Activated T-helper 9 cell treated with anti-CD3 and anti-CD28 coated beads, Interleukin-2, amount 50 U/mL, for 16 hours (primary cell): ENCODE measurements around the gene SIN3A.
"Not testable (repeated sequence)": the region's sequence is repeated elsewhere in the genome, so short reads cannot be mapped to it uniquely, and the experiment has no call there.

Experiments used
- DNase-seq: peaks from one replicate; pipeline ENCODE4 v3.0.0-alpha.2; 2020; ENCODE audit warnings: low read depth

SIN3A gene

GRCh38 chr15:75450307-75451201 lies 936 bp downstream of the SIN3A start:
- peak; percentile 95 for DNase-seq

- no peak for DNase-seq
Measured at GRCh38 chr15:75449585-75450306, 1.7 kb downstream of the SIN3A start.

DNA sequence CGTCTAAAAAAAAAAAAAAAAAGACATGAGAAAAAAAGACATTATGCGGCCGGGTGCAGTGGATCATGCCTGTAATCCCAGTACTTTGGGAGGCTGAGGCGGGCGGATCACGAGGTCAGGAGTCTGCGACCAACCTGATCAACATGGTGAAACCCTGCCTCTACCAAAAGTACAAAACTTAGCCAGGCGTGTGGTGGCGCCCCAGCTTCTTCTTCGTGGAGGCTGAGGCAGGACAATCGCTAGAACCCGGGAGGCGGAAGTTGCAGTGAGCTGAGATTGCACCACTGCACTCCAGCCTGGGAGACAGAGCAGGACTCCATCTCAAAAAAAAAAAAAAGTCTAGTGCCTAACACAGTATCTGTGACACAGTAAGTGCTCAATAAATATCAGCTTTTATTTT lies 3.3 kb downstream of the SIN3A start:
- not testable (repeated sequence) for DNase-seq

- no peak for DNase-seq
Measured at GRCh38 chr15:75446151-75446550, 5.3 kb downstream of the SIN3A start.

GRCh38 chr15:75445324-75445723 lies 6.2 kb downstream of the SIN3A start:
- not testable (repeated sequence) for DNase-seq

DNA sequence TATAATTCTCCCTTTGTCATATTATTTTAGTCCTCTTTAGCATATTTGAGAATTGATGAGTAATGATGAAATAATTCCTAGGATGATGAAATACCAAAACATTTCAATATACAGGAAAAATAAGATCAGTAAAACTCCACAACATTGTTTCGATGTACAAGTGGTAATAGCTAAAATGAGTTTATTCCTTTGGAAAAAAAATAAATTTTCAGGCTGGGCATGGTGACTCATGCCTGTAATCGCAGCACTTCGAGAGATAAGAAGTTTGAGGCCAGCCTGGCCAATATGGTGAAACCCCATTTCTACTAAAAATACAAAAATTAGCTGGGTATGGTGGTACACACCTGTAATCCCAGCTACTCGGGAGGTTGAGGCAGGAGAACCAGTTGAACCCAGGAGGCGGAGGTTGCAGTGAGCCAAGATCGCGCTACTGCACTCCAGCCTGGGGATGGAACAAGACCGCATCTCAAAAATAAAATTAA lies 7.5 kb downstream of the SIN3A start:
- DNase-seq, result not testable (repeated sequence)

DNA sequence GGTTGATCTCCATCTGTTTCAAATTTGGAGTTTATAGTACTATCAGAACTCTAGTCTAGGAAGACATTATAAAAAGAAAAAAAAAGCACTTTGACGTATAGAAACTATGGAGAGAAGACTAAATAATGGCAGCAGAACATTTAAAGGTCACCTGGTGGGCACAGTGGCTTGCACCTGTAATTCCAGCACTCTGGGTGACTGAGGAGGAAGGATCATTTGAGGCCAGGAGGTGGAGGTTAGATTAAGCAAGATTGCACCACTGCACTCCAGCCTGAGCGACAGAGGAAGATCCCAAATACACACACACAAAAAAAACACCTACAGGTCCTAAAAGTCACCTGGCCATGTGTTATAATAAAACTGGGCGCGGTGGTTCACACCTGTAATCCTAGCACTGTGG lies 13.8 kb downstream of the SIN3A start:
- DNase-seq, result no peak

DNA sequence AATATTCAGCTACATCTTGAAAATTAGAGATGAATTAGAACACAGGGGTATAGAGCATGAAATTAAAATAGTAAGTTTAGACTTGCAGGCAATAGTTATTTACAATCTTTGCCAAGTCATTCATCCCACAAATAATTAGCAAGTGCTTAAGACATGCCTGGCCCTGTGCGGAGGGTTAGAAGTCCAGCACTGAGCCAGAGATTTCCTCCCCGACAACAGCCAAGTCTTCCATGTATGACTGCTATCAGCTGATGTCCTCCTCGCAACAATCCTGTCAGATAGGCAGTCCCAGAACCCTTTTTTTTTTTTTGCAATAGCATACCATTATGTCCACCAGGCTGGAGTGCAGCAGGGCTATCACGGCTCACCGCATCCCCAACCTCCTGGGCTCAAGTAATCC lies 14.6 kb downstream of the SIN3A start:
- no peak for DNase-seq

DNA sequence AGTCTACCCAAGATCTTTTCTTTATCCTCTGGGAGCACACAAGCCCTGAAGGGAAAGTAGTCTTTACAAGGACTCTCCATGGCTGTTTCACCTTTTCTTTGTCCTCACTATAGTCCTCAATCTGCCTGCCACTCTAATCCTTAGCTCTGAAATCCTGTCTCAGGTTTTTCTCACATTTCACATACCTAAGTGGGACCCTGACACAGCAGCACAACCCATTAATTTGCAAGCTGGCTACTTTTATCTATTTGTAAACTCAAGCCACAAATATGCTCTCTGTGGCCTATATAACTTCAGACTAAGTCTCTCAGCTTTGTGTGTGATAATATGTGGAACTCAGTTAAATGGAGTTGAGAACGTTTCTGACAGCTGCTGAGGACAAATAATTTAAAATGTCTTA lies 19.8 kb downstream of the SIN3A start:
- DNase-seq, result no peak

GRCh38 chr15:75431270-75431669 lies 20.2 kb downstream of the SIN3A start:
- no peak for DNase-seq

DNA sequence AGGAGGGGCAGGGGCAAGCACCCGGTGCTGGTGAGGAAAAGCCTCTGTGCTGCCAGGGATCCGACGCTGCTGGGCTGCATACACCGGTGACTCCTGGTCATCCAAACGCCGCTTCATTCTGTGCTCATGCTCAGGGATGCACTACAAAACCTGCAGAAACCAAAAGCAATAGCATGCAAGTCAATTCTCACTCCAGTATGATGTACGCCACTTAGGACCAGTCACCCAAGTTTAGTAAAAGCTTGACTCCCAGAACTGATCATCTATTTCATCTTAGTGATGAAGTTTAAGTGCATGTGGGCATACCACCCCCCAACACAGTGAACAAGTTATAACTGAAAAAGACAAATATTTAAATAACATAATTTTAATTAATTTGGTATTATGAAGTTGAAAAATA lies 21.2 kb downstream of the SIN3A start:
- DNase-seq, result no peak

- DNase-seq, result no peak
Measured at GRCh38 chr15:75428152-75428551, 23.3 kb downstream of the SIN3A start.

GRCh38 chr15:75425966-75426500 lies 25.5 kb downstream of the SIN3A start:
- no peak for DNase-seq

GRCh38 chr15:75422554-75422953 lies 28.9 kb downstream of the SIN3A start:
- no peak for DNase-seq

GRCh38 chr15:75420698-75421097 lies 30.8 kb downstream of the SIN3A start:
- DNase-seq, result no peak

- no peak for DNase-seq
Measured at GRCh38 chr15:75416584-75416983, 34.9 kb downstream of the SIN3A start.

GRCh38 chr15:75410196-75410595 lies 41.3 kb downstream of the SIN3A start:
- no peak for DNase-seq

GRCh38 chr15:75407083-75407482 lies 44.4 kb downstream of the SIN3A start:
- DNase-seq, result no peak

DNA sequence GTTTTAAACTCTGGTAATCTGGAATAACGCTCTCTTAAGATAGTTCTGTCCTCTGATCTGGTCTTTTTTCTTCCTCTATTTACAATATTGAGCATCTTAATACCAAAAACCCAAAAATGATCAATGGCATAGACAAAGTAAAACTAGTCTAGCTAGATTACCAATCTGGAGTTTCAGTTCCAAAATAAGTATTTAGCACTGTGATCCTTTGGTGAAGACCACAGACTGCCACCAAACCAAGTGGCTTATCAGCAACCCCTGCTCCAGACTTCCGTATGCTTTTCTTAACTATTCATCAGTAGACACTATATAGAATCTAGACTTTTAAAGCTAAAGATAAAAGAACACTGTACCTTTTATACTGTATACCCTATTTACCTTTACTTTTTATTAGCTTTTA lies 47.6 kb downstream of the SIN3A start:
- no peak for DNase-seq

- DNase-seq, result no peak
Measured at GRCh38 chr15:75397494-75397893, 54.0 kb downstream of the SIN3A start.

DNA sequence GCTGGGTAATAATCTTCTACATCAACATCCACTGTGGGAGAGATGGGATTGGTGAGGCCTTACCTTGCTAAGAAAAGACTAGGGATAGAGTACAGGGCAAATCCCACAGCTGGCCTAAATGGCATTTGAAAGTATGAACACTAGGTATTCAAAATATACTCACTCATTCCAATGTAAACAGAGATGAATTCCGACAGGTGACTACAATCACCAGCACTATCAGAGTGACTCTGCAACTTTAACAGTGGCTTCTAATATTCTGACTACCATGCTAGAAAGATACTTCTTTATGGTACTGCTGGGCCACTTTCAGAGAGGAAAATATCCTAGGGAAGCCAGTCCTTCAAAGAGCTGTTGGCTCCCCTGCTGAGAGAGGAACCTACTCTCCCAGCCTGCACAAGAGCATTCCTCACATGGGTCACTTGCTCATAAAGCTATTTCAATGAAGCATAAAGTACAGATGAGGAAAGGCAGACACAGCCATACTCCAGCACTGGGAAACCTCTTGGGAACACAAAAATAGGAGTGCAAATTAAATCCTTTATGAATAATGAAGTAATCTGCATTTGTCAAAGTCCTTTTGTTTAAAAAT lies 61.6 kb downstream of the SIN3A start:
- no peak for DNase-seq

DNA sequence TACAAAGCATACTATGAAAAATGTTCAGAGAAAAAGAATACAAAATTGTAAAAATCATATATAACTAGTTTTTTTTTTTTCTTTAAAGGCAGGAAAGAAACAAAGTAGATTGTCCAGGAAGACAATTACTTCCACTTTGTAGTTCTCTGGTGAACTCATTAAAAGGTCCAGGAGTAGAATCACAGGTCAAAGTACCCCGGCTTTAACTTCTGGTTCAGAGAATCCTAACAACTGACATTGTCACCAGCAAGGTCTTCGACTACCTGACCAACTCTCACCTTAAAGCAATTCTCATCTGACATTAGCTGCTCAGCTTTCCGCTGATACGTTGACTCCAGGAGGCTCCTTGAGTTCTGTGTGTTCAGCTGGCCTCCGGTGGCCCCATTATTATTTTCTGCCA lies 67.5 kb downstream of the SIN3A start:
- not testable (repeated sequence) for DNase-seq

GRCh38 chr15:75380773-75381172 lies 70.7 kb downstream of the SIN3A start:
- no peak for DNase-seq
